Suppressor macrophage (primary cell): ENCODE results near the gene MMP24.
"Not testable (repeated sequence)": the region's sequence is repeated elsewhere in the genome, so short reads cannot be mapped to it uniquely, and the experiment has no call there.

ENCODE experiments used
- DNase-seq, 4 experiments: peaks; one replicate each; pipeline ENCODE4 v3.0.0-alpha.2; 2020 to 2022

MMP24 gene

DNA sequence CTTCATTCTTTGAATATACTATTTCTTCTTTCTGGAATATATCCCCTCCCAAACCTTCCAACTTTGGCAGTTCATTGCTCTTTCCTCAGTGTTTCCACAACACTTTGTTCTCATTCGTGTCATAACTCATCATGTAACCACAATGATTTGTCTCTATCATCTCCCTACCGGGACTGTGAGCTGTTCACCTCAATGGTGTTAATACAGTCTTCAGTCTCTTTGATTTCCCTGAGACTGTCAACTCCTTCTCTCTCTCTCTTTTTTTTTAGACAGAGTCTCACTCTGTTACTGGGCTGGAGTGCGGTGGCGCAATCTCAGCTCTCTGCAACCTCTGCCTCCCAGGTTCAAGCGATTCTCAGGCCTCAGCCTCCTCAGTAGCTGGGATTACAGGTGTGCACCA is 2.5 kb upstream of the MMP24 start:
- DNase-seq, result no peak

DNA sequence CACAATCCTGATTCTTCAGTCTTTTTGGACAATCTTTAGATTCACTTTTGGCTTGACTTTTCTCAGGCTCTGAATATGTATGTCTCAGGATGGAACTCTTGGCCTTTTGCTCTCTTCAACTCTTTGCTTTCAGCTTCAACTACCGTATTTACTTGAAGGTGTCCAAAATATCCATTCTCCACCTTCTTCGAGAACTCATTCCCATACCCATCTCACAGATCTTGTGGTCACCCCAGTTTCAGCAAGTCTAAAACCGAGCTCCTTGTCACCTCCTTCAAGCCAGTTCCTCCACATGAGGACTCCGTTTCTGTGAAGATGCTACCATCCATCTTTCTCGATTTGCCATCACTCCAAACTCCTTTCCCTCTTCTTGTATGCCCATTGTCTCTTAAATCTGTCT is 2.0 kb upstream of the MMP24 start:
- DNase-seq, result no peak

DNA sequence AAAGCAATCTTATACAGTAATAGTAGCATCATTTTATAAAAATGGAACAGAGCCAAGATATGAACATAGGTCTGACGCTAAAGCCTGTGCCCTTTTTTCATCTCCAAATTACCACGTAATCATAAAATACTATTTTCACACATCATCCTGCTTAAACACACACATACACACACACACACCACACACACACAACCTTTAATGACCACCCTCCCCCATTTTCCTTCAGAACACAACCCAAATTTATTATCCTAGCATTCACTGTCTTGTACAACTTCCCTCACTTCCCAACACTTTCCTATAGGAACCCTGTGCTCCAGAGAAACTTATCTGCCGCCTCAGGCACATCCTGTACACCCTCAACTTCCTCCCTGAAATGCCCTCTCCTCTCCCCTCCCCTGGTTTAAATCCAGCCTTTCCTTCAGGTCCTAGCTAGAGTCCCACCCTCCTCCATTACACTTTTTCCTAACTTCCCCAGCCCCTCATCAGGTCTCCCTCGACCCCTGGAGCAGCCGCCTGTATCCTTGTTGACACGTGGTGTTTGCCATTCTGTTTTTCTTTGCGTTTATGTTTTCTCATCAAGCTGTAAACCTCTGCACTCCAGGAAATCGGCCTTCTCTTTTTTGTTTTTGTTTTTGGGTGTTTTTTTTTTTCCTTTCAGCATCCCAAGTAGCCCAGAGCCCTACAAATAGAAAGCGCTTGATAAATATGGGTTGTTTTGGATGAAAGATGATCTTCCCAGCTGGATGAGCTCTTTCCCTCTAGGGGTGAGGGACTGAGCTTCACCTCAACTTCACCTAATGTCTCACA is 968 bp upstream of the MMP24 start:
- DNase-seq, result no peak

DNA sequence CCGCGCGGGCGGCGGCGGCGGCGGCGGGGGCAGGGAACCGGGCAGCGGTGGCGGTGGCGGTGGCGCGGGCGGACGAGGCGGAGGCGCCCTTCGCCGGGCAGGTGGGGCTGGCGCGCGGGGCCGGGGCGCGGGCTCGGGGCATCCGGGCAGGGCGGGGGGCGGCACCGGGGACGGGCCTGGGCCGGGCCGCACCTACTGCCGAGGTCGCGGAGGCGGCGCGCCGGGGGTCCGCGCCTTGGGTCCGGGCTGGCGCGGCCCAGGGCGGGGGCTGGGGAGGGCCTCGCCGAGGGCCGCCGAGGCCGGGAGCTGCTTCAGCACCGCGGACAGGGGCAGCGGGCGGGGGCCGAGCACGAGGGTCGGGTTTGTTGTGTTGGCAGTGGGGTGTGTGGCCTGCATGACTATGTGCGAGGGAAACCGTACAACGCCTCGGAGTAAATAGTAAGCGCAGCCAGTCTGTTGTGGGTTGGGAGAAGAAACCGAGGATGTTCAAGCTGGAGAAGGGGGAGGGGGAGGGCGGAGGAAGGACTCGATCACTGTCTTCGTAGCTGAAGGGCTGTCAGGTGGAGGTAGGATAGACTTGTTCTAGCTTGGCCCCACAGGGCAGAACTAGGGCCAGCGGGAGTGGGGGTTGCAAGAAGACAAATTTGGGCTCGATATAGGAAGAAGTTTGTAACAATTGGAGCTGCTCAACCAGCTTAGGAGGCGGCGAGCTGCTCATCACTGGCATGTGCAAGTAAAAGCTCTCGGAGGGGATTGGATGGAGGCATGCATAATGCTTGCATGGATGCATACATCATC is 593 bp downstream of the MMP24 start:
- peak; percentile 44 to 69 (median 48) for DNase-seq

DNA sequence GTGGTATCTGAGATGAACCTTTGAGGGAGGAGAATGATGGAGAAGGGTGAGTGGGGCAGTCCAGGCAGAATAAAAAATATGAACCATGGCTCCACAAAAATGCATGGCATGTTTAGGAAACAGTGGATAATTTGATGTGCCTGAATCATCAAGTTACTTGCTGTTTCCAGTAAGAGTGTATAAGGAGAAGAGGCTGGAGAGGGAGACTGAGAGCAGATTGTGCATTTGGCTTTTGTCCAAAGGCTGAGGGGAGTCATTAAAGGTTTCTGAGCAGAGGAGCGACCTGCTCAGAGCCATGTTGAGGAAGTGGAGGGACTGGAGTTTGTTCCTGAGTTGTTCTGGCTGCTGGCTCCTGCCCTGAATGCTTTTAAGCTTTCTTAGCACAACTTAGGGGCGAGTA is 6.1 kb downstream of the MMP24 start:
- no peak for DNase-seq

DNA sequence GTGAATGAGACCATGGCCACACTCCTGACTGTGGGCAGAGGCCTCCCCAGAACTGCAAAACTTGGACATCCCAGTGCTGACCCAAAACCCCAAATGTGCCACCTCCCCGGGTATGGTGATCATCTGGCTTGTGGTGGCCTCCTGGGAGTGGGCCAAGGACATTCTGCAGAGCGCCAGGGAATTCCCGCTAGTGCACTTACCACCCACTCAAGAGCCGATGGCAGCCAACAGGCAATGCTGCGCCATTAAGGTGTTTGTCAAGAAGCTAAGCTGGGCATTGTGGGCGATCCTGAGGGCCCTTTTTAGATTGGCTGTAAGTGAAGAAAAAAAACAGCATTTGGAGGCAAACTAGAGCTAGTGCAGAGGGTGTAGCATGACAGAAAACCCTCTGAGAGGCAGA is 9.4 kb downstream of the MMP24 start:
- no peak for DNase-seq

DNA sequence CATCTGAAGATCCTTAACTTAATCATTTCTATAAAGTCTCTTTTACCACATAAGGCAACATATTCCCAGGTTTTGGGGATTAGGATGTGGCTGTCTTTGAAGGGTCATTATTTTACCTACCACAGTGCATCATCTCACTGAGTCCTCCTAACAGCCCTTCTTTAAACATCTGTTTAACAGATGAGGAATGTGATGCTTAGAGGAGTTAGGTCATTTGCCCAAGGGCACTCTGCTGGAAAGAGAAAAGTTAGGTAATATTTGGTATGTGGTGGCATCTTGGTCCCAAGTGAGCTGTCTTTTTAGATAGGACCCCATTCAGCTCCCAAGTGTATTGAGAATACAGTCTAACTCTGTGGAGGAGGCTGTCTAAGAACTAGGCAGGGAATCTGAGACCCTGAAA is 11.0 kb downstream of the MMP24 start:
- no peak for DNase-seq

DNA sequence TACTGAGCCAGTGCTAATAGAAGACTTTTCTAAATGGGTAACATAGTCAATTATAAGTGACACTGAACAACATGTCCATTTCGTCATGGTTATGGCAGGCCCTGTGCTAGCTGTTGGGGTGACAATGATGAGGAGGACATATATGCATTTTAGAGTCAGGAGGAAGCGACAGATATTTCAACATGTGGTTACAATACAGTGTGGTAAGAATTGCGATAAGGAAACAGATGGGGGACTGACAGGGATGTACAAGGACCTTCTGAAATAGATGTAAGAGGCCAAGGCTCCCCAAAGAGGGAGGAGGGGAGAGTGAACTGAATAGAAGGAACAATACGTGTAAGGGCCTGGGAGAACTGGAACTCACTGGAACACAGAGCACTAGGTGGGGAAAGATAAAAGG is 11.7 kb downstream of the MMP24 start:
- DNase-seq, result peak in 2 of 4 experiments; percentile 14 to 15

DNA sequence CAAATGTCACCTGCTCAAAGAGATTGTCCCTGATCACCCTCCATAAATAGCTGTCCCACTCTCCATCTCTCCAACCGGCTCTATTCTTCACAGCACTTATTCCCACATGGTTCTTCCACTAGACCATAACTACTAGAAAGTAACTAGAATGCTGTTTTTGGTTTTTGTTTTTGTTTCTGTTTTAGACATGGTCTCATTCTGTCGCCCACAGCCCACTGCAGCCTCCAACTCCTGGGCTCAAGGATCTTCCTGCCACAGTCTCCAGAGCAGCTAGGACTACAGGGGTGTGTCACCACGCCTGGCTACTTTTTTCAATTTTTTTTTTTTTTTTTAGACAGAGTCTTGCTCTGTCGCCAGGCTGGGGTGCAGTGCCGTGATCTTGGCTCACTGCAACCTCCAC is 12.2 kb downstream of the MMP24 start:
- no peak for DNase-seq

DNA sequence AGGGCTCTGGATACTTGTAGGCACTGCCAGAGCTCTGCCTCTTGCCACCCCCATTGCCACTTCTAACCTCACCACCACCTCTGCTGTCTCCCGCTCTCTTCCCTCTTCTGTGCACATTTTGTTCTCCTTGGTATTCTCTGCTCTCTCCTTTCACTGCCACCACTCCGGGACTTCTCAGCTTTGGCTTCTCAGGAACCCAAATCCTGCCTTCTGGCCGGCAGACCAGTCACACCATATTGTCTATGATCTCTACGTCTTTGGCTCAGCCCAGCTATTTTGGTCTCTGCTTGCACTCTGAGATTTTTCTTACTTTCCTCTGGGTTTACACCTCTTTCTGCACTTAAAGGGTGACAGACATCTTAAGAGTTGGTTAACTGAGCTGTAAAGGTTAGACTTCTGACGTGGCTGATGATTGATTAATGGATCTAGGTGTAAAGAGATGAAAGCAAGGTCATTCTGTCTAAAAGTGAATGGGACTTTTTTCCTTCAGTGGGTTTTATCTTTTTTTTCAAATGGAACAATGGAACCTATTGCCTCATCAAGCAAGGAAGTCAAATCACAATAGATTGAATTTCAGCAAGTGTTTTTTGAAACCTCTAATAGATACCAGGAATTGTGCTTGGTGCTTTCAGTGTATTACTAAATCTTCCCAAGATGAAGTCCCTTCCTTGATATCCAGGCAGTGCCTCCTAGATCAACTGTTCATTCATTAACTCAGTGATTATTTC is 13.8 kb downstream of the MMP24 start:
- no peak for DNase-seq

DNA sequence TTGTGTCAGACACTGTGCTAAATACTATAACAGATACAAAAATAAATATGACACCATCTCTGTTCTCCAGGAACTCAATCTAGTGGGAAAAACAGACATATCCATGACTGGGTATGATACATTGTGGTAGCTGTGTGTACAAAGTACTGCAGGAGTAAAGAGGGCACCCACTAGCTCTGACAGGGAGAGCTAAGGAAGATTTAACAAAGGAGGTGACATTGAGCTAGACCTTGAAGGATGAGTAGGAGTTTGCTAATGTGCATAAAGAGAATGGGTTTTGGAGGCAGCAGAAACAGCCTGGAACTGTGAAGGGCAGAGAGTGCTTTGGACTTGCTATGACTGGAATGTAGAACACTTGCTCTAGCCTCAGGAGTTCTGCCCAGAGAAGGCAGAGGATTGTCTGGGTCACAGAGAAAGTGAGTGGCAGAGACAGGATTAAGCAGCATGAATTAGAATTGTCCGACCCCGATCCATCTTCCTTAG is 14.4 kb downstream of the MMP24 start:
- no peak for DNase-seq

DNA sequence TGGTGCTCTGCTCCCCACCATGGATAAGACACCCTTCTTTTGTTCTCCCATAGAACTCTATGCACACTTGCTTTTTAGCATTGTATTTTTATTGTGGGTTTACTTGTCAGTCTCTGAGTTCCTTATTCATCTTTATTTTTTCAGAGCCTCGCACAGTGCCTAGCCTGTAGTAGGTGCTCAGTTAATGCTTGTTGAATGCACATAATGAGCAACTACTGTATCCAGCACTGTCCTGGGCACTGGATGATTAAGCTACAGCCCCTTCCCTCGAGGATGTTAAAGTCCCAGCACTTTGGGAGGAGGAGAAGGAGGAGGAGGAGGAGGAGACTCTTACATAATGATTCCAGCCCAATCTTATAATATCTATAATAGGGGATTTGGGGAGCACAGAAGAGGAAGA is 16.8 kb downstream of the MMP24 start:
- DNase-seq, result no peak

DNA sequence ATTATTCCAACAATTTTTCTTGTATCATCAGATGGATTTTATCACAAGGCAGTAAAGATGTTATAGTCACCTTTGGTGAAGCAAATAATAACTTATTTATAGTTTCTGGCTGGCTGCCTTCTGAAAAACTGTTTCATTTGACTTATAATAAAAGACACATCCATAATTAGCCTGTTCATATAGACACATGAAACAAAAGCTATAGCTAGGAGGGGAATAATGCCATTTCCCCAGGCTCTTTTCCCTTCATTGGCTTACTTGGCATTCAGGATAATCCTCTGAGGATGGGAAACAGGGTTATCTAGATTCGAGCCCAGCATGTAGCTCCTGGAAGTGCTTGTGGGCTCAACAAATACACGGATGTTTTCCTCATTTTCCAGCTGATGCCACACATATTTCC is 17.5 kb downstream of the MMP24 start:
- DNase-seq, result no peak

DNA sequence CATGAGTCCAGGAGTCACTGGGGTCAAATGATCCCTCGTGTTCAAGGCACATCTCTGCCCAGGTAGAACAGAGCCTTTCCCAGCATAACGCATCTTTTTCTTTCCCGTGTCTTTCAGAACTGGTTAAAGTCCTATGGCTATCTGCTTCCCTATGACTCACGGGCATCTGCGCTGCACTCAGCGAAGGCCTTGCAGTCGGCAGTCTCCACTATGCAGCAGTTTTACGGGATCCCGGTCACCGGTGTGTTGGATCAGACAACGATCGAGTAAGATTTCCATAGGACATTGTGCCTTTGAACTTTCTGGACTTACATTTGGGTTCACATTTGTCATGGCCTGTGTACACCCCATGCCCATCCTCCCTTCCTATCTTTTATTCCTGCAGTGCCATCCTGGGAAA is 20.2 kb downstream of the MMP24 start:
- DNase-seq, result no peak

DNA sequence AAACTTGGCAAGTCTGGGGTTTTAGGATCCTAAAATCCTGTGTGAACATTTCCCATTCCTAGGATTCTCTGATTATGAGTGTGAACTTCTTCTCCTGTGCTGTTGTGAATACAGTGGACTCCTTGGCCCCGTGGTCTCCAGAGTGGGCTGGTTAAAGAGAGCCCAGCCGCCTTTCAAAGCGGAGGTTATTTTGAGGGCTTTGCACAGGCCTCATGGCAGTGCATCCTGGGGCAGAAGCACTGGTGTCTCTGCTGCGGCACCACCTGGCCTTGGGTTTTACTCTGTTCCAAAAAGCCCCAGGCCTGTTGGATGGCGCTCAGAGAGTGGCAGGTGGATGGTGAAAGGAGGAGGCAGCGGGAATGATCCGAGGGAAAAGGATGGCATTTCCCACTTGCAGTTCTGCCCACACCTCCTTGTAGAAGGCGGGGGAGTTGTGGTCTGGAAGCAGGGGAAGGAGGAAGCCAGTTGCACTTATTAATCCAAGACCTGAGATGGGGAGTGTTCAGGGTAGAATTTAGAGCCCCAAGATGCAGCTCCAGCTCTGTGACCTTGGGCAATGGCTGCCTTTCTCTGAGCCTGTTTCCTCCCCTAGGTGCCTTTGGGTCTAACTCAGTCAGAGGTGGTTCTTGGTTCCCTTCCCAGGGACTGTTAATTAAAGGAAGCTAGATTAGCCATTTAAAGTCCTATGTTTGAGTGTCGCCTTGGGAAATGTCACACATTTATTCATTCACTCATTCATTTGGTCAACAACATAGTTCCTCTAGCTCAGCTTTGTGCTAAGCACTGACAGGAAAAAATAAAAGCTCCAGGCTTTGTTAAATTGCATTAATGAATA is 22.4 kb downstream of the MMP24 start:
- no peak for DNase-seq

DNA sequence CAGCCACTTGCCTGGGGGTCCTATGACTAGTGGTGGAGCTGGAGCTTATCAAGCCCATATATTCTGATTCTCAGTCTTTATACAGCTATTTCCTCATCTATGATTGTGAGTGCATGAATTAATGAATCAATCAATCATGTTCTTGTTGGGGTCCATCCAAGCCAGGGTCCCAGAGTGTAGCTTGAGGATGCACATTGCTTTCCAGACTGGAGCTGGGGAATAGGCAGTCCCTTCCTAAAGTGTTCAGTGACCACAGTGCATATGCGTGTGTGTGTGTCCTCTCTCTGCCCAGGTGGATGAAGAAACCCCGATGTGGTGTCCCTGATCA is 25.1 kb downstream of the MMP24 start:
- DNase-seq, result no peak

DNA sequence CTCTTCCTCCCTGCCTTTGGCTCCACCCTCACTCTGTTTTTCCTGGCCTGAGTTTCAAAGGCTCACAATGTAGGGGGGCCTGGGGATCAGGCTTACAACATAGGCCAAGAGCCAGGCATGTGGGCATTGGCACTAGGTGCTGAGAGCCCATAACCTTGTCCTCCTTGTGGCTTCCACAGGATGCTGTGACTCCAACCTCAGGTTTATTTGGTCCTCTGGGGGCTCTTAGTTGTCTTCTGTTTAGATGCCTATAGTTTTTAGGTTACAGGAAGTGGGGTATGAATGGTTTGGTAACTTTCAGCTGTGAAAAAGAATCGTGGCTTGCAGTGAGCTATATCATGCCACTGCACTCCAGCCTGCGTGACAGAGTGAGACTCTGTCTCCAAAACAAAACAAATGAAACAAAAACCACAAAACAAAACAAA is 25.6 kb downstream of the MMP24 start:
- no peak for DNase-seq

DNA sequence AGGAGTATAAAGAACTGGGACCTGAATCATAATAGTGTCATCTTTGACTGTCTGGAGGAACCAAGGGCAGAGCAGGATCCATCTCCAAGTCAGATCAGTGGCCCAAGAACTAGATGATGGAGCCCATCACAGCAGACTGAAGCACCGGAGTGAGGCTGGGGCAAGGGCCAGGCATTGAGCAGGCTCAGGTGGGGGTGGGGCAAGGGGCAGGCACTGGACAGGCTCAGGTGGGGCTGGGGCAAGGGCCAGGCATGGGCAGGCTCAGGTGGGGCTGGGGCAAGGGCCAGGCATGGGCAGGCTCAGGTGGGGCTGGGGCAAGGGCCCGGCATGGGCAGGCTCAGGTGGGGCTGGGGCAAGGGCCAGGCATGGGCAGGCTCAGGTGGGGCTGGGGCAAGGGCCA is 26.1 kb downstream of the MMP24 start:
- DNase-seq, result not testable (repeated sequence)

DNA sequence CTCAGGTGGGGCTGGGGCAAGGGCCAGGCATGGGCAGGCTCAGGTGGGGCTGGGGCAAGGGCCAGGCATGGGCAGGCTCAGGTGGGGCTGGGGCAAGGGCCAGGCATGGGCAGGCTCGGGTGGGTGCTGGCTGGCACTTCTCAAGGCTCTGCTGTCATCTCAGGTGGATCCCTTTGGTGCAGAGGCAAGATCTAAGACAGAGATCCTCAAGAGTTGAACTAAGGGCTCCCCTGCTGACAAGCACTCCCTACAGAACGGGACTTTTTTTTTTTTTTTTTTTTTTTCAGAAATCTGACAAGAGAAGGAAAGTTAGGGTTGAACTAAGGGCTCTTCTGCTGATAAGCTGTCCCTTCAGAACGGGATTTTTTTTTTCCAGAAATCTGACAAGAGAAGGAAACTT is 26.5 kb downstream of the MMP24 start:
- no peak for DNase-seq

DNA sequence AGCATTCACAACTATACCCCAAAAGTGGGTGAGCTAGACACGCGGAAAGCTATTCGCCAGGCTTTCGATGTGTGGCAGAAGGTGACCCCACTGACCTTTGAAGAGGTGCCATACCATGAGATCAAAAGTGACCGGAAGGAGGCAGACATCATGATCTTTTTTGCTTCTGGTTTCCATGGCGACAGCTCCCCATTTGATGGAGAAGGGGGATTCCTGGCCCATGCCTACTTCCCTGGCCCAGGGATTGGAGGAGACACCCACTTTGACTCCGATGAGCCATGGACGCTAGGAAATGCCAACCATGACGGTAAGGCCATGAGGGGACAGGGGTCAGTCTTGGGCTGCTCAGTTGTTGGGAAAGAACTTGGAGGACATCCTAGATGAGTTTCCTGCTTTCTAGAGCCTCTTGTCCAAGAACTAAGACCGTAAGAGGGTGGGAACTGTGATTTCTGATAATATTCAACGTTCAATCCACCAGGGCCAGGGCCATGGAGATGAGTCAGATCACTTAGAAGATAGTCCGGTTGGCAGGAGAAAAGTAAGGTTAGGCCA is 28.0 kb downstream of the MMP24 start:
- no peak for DNase-seq

DNA sequence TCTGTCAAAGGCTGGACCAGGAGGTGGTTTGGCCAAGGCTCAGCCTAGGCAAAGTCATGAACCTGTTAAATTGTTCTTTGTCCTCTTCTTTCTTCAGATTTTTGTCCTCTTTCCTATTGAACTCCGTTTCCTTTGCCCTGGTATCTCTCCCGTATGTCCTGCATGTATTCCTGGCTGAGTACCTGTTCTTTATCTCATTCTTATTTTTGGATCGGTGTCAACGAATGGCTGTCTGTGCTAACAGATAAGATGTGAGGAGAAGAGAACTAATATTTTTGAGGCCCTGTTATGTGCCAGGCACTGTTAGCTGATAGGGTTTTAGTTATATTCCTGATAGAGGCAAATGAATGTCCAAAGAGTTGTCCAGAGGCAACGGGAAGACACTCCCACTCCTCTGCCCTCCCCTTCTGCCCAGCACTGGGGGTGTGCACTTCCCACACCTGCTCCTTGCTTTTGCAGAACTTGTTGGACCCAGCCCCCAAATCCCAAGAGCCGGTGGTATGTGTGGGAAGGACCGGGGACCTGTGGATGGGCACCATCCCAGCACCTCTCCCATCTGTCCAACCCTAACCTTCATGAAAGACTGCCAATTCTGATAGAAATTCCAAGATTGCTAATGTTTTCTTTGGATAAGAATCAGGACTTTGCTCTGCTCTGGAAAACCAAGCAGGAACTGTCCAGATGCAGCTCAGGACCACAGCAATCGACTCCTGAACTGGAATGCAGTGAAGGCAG is 30.9 kb downstream of the MMP24 start:
- DNase-seq, result no peak

DNA sequence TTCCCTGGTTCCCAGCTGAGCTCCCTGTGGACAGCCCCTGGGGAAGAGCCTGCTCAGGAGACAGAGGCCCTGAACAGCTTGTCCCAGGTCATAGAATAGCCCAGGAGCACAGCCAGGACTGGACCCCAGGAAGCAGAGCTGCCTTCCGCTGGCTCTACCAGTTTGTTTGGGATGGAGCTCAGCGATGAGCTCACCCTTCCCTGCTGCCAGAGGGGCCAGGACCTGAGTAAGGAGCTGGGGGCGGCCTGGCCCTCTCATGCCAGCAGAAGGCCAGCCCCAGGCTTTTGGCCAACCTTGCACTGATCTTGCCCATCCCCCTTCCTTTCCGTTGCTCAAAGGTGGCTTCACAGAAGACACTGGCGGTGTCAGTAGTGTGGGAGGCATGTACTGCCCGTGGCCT is 33.9 kb downstream of the MMP24 start:
- DNase-seq, result no peak
